Smooth muscle cell of the brain vasculature (primary cell): ENCODE measurements around the gene THAP9.

ENCODE experiments used
- DNase-seq: peaks from one replicate; pipeline ENCODE4 v3.0.0-alpha.2; 2012; ENCODE audit warnings: low read depth, low spot score

The THAP9 gene

GRCh38 chr4:82957045-82957444, 56.5 kb downstream of the THAP9 start:
- no peak for DNase-seq

- no peak for DNase-seq
Observed at GRCh38 chr4:82965763-82966162, 65.2 kb downstream of the THAP9 start.

DNA sequence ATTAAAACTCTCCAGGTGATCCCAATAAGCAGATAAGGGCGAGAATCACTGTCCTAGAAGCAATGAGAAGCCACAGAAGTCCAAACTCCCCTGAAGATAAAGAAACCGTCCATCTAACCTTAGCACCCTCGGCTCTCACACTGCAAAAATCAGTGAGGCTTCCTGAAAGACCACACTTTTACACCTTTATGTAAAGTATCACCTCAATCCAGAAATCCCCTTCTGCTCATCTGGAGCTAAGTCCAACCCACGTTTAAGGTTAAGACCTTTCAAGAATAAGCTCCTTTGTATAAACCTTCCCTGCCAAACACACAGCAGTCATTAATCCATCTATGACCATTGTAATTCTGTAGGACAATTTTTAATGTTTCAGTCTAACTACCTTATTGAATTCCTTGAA, 68.4 kb downstream of the THAP9 start:
- DNase-seq, result no peak

DNA sequence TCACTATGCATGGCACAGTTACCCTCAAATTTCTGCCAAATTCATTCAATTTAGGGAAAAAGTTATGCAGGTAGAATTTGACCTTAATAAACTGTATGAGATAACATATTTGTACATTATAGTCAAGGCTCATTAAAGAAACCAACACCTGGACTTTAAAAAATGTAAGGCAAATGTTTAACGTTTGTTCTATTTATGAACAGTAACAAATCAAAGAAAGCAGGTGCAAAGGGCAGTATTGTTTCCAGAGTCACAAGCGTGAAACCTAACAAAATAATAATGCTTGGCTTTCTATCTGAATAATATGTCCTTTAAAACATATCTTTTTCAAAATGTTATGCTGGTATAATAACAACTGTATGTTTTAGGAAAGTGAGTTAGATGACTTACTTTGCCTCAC, 68.9 kb downstream of the THAP9 start:
- DNase-seq, result no peak
